IPS-11a (cell line): ENCODE data around the gene FNTB.
"Not testable (repeated sequence)": the region's sequence is repeated elsewhere in the genome, so short reads cannot be mapped to it uniquely, and the experiment has no call there.

Experiments used
- H3K4me3 ChIP-seq: one replicate; pipeline ENCODE4 v1.5.1; 2013; ENCODE audit warnings: low read depth, low read length, control low read depth

The FNTB gene

DNA sequence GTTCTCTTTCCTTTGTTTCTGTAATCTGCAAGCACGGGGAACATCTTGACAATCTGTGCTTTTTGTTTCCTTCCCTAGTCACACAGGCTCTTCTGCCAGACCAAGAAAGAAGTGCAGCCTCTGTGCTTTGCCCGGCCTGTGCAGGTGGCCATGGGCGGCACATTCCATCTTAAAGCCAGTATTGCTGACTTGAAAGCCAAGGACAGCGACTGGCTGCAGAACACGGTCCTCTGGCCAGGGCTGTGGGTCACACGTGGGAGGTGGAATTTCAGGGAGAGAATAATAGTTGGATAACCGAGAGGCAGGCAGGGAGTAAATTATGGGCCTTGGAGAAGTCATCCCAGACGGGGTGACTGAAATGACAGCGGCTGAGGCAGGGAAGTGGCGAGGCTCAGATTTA is 24.8 kb downstream of the FNTB start:
- H3K4me3 ChIP-seq, result no peak overlapping the region

DNA sequence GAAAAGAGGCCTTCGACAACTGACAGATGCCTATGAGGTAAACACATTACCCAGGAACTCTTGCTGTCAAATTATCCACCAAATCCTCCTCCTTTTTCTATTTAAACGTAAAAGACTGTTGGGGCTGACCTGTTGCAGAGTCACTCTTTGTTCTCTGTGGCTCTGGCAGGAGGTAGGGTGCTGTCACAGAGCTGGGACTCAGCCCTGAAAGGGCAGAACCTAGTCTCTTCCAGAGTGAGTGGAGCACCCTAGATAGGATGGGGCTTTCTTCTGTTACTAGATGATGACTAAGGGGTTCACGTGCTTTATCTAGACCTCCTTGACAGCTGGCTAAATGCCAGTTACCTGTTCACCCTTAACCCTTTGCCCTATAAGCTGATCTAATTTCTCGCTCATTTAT is 25.7 kb downstream of the FNTB start:
- H3K4me3 ChIP-seq, result no peak overlapping the region

DNA sequence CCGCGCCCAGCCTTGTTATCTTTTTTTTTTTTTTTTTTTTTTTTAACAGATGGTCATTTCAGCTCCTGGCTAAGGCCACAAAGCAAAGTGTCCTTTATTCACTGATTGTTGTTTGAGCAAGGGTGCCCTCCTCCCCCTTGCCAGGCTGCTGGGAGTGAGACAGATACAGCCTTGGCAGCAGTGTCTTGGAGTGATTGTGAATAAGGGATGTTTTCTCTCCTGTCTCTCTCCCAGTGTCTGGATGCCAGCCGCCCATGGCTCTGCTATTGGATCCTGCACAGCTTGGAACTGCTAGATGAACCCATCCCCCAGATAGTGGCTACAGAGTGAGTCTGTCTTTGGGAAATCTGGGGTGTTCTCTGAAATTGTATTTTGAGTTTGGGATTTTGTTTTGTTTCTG is 28.7 kb downstream of the FNTB start:
- no peak overlapping the region for H3K4me3 ChIP-seq

DNA sequence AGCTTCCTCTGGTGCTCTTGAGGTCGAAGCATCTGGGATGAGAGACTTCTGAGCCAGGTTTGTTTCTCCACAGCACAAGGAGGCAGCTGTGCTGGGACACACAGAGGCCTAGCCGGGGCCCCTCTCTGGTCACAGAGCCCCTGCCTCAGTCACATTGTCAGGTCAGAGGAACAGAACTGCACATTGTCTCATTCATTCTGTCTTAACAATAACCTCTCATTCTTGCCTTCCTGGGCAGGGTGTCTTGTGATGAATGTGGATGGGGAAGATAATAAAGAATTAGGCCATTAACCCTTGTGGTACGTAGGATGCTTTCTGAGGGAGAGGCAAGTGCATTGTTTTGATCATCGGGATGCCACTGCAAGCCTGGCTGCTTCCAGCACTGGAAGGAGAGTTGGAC is 29.8 kb downstream of the FNTB start:
- no peak overlapping the region for H3K4me3 ChIP-seq

DNA sequence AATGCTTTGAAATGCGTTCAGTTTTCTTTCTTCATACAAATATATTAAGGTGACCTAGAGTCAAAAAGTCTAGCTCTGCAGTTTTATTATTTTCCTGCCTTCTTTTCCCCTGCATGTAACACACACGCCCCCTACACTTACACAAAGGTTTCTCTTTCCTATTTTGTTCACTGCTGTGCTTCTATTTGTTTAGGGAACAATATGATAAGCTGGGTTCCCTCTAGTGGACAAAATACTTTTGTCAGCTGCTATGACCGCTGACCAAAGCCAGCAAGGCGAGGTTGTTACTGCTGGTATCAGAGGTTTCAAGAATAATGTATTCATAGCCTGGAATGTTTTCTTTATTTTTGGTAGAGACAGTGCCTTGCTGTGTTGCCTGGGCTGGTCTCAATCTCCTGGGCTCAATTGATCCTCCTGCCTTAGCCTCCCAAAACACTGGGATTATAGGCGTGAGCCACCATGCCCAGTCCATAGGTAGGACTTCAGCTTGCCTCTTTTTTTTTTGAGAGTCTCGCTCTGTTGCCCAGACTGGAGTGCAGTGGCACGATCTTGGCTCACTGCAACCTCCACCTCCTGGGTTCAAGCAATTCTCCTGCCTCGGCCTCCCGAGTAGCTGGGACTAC is 33.4 kb downstream of the FNTB start:
- no peak overlapping the region for H3K4me3 ChIP-seq

DNA sequence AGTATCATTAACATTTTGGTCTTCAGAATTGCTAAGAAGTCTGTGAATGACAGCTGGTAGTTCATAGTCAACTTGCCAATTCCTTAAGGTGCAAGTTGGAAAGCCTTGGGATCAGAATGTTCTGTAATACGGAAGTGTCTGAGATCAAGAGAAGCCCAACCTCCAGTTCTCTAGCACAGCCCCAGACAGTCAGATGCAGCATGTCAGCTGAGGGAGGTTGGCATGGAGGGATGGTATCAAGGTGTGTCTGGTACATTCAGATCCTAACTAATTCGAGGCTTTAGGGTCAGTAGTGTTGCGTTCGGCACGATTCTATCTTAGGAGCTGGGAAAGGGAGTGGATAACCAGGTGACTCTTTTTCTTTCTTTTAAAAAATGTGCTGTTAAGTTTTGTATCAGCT is 38.3 kb downstream of the FNTB start:
- H3K4me3 ChIP-seq, result no peak overlapping the region

DNA sequence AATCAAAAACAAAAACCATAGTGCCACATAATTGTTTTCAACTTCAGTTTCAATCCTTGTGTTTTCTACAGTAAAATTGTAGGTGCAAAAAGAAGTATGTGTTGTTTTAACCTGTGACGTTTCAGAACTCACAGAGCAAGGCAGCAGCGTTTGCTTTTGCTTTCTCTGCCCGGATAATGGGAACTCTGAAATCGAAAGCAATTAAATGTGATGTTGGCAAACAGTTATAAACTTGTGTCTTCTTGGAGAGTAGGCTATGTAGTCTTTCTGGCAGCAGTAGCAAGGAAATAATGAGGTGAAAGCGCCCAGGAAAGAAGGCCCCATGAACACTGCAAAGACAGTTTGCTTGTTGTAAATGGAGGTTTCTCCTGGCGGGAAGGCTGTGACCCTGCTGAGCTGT is 39.1 kb downstream of the FNTB start:
- H3K4me3 ChIP-seq, result no peak overlapping the region

DNA sequence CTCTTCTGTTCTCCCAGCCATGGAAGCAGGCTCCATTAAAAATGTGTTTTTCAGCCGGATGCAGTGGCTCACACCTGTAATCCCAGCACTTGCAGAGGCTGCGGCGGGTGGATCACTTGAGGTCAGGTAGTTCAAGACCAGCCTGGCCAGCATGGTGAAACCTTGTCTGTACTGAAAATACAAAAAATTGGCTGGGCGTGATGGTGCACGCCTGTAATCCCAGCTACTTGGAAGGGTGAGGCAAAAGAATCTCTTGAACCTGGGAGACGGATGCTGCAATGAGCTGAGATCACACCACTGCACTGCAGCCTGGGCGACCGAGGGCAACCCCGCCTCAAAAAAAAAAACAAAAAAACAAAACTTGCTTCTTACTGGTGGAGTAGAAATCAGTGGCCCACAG is 39.8 kb downstream of the FNTB start:
- no peak overlapping the region for H3K4me3 ChIP-seq

DNA sequence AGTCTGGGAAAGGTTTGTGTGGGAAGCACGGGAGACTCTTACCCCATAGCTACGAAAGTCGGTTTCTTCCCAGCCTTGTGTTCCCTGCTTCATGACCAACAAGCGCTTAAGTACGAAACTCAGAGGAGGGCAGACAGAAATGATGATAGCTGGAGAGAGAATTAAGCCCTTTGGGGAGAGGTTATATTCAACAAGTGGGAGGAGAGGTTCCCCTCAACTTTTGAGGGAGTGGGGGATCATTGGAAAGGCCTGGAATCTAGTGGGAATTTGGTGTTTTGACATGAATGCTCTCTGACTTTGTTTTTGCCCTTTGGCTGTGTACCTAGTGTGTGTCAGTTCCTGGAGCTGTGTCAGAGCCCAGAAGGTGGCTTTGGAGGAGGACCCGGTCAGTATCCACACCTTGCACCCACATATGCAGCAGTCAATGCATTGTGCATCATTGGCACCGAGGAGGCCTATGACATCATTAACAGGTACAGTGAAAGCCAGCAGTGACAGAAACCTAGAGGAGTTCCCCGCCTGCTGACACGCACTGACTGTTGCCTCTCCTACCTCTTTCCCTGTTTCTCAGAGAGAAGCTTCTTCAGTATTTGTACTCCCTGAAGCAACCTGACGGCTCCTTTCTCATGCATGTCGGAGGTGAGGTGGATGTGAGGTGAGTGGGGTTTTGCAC is 40.6 kb downstream of the FNTB start:
- no peak overlapping the region for H3K4me3 ChIP-seq

DNA sequence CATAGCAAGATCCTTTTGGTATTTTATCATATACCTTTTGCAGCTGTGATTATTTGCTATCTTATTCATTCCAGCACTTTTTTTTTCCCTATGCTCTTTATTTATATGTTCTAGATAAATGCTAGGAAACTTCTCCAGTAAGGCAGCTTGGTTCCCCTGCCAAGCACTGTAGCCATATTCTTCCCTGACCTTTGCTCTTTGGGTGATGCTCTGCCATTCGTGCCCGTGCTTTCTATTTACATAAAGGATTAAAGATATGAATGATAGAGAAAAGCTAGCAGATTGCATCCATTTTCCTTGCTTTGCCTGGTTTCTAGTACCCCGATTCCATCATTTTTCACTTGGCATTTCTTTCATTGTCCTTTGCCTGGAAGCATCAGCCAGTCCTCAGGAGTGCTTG is 42.2 kb downstream of the FNTB start:
- no peak overlapping the region for H3K4me3 ChIP-seq

DNA sequence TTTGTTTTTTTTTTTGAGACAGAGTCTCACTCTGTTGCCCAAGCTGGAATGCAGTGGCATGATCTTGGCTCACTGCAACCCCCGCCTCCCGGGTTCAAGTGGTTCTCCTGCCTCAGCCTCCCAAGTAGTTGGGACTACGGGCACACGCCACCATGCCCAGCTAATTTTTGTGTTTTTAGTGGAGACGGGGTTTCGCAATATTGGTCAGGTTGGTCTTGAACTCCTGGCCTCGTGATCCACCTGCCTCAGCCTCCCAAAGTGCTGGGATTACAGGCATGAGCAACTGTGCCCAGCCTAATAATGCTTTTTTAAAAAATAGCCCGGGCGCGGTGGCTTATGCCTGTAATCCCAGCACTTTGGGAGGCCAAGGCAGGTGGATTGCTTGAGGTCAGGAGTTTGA is 44.6 kb downstream of the FNTB start:
- H3K4me3 ChIP-seq, result not testable (repeated sequence)

DNA sequence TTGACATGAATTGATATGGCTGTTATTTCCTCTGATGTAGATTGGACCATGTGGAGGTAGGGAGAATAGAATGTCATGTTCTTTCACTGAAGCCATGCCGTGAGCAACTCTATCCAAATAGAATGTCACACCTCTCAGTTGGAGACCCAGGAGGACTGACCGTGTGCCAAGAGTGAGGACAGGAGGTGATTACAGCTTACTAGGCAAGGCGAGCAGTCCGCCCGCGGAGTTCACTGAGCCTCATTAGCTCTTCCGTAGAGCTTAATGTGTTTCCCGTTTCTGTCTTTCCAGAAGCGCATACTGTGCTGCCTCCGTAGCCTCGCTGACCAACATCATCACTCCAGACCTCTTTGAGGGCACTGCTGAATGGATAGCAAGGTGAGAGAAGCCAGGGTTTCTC is 45.6 kb downstream of the FNTB start:
- no peak overlapping the region for H3K4me3 ChIP-seq

DNA sequence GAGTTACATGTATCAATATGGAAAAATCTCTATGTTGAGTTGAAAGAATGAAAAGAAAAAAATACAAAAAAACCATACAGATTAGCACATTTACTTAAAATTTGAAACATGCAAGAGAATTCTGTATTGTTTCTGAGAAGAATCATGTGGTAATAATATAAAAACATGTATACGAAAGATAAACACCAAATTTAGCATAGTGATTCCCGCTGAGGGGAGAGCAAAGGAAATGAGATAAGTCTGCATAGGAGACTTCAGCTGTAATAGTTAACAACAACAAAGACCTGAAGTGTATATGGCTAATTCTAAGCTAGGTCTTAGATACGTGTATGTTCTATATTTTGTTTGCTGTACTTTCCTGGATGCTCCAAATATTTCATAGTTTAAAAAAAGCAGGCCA is 46.5 kb downstream of the FNTB start:
- H3K4me3 ChIP-seq, result no peak overlapping the region

DNA sequence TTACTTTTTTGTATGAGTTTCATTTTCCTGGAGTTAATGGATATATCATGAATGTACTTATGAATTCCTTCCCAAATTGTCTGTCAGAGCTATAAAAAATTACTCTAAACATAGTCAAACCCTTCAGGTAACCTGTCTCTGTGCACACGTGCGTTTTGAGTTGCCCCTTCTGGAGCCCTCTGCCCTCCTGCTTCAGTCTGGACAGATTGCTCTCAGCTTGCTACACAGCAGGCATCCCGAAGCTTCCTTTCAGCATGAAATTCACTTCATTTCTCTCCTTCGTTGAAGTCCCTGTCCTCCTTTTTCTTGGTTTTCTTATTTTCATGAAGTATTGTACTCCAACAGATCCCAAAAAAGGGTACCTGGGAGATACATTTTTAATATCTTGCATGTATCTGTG is 47.3 kb downstream of the FNTB start:
- H3K4me3 ChIP-seq, result no peak overlapping the region

DNA sequence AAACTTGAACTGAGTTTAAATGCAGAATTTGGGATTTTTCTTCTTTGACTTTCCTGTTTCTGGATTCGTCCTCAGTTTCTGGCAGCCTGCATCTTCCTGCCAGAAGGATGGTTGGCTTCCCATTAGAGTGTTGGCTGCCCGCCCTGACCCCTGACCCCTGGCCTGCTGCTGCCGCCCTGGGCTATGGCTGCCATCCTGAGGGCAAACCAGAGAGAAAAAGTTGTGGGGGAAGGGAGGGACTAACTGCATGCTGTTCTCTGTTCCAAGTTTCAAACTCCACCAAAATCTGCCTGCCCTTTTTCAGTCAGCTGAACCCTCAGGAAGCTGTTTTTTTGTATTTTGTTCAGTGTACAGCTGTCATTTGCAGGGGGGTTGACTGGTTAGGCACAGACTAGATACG is 48.4 kb downstream of the FNTB start:
- no peak overlapping the region for H3K4me3 ChIP-seq

DNA sequence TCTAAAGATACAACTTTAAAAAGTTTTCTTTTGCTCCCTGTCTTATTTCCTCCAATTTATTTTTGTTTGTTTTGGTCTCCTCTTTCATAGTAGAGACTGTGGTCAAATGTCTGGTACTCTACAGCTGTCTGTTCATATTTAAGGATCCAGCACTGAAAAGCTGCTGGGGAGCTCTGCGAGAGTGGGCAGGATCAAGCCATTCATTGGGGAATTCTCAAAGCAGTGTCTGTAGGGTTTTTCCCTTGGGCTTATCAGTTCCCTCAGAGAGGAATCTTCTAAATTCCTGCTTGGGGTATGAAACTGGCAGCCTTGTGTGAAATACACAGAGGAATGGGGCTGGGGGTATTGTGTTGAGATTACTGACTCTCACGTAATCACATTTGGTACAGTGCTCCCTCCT is 52.3 kb downstream of the FNTB start:
- H3K4me3 ChIP-seq, result no peak overlapping the region

DNA sequence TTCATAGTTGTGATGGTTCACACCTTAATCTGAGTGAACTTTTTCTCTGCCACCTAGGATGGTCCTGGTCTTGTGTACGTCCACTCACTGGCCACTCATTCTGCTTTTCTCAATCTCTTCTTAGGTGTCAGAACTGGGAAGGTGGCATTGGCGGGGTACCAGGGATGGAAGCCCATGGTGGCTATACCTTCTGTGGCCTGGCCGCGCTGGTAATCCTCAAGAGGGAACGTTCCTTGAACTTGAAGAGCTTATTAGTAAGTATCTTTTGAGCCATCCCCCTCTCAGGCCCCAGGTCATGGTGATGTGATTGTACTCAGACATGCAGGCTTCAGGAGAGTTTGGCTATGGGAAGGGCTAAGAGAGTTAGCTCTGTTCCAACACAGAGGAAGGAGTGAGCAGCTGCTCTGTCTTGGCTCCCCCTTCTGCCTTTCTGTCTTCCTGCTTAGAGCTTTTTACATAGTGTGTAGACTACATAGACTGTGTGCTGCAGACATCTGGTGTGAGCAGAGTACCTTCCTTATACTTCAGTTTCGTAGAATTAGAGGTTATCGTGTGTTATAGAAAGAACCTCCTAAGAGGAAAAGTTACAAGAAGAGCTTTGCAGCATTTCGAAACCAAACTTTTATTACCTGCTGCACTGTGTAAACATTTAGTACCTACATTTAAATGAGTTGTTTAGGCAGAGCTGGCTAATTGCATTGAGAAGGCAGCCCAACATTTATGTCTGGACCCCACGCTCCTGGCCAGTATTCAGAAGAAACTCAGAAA is 54.2 kb downstream of the FNTB start:
- no peak overlapping the region for H3K4me3 ChIP-seq

DNA sequence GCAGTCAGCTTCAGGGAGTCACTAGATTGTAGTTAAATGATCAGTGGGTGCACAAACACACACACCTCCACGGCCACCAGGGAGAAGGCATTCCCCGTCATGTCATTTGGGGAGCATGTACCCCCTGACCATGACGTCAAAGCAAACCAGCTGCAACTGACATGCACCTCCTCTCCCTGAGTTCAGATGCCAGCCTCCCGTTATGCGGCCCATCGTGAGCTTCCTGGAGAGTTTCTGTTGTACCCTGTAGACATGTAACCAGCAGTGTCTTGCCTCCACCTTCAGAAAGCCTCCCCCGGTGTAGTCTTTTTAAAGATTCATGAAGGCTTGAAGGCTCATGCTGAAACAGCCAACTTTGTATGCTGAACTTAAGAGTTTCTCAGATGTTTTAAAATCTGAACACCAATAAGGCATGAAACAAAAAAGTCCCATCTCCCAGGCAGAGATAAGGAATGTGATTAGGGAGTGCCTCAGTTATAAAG is 54.8 kb downstream of the FNTB start:
- H3K4me3 ChIP-seq, result no peak overlapping the region

DNA sequence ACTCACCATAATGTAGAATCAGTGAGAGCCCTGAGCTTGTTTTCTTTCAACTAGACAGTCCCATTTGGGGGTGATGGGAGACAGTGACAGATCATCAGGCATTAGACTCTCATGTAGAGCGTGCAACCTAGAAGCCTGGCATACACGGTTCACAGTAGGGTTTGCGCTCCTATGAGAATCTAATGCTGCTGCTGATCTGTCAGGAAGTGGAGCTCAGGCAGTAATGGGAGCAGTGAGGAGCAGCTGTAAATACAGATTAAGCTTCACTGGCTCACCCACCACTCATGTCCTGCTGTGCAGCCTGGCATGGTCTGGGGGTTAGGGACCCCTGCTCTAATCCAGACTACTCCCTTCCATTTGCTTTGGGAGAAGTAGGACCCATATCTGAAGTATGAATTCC is 55.6 kb downstream of the FNTB start:
- H3K4me3 ChIP-seq, result no peak overlapping the region

DNA sequence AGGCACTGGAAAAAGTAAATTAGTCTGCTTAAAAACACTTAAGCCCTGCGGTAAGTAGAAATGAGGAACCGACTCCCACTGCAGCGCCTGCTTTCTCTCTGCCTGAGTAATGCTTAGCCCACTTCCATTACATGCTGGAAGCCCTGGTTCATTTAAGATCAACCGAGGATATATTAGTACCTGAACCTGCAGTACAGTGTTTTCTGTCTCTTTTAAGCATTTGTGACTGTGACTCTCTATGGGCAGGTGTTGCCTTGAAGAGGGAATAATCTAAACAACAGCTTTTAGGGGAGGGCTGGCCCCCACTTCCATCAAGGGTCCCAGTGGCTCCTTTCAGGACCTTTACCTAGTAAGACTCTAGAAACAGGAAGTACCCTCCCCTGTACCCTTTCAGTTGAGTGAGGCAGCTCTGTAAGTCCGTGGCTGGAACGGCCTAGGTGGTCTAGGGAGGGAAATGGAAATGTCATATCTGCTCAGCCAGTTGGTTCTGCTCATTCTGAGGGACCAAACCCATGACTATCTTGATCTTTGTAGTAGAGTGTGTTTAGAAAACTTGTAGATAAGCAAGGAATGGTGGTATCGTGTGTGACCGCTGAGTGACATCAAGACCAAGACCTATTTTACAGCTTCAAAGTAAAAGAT is 56.2 kb downstream of the FNTB start:
- no peak overlapping the region for H3K4me3 ChIP-seq

DNA sequence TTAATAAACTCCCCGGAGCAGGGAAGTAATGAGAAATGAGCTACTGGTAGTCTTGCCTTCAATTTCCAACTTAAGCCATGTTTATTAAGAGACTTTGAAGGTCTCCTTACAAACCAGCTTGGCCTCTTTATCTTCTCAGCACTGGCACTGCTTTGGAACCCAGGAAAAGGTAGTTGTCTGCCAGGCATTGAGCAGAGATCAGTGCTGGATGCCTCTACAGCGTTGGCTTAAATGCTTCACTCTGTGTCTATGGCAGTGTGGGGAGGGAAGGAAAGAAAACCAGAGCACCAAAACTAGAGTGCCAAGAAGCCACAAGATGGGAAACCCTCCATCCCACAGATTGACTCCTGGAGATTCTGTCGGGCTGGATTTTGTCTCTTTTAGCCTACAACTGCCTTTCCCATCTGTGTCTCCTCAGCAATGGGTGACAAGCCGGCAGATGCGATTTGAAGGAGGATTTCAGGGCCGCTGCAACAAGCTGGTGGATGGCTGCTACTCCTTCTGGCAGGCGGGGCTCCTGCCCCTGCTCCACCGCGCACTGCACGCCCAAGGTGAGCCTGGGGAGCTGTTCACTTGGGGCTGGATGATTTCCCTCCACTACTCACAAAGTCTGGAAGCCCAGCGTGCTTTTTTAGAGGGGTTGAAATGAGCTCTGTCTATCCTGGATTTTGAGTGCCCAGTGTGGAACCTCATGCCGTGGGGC is 57.3 kb downstream of the FNTB start:
- no peak overlapping the region for H3K4me3 ChIP-seq
